ENCODE results near the gene LIN54.

Gene LIN54

GRCh38 chr4:82969414-82969813 is 41.2 kb downstream of the LIN54 start:
- no peak for TF ChIP-seq CTCF (IDR thresholded peaks at IDR 0.05; ENCODE audit: insufficient read depth, low read depth, low read length, missing control alignments)

GRCh38 chr4:82968972-82969371 is 41.7 kb downstream of the LIN54 start:
- peak; percentile 40 for DNase-seq (ENCODE audit: low read depth)
- no peak for TF ChIP-seq CTCF (IDR thresholded peaks at IDR 0.05; ENCODE audit: insufficient read depth, low read depth, low read length, missing control alignments)
- H3K4me3 ChIP-seq (ENCODE audit: low read depth, low read length): no peak overlapping the region; the same call in 1 of the 2 replicates

More at GRCh38 chr4:82969414-82969813, 41.2 kb downstream of the LIN54 start:
- no peak overlapping the region for H3K4me3 ChIP-seq (ENCODE audit: low read depth, low read length)
- DNase-seq (ENCODE audit: low read depth): no peak

GRCh38 chr4:82965763-82966162 is 44.9 kb downstream of the LIN54 start:
- TF ChIP-seq CTCF (IDR thresholded peaks at IDR 0.05; ENCODE audit: insufficient read depth, low read depth, low read length, missing control alignments): no peak
- no peak overlapping the region for H3K4me3 ChIP-seq (ENCODE audit: low read depth, low read length)
- no peak for DNase-seq (ENCODE audit: low read depth)

GRCh38 chr4:82957045-82957444 is 53.6 kb downstream of the LIN54 start:
- DNase-seq (ENCODE audit: low read depth): peak; percentile 31
- TF ChIP-seq CTCF (IDR thresholded peaks at IDR 0.05; ENCODE audit: insufficient read depth, low read depth, low read length, missing control alignments): no peak
- no peak overlapping the region for H3K4me3 ChIP-seq (ENCODE audit: low read depth, low read length)

- H3K4me3 ChIP-seq (ENCODE audit: low read depth, low read length): no peak overlapping the region
- TF ChIP-seq CTCF (IDR thresholded peaks at IDR 0.05; ENCODE audit: insufficient read depth, low read depth, low read length, missing control alignments): no peak
- no peak for DNase-seq (ENCODE audit: low read depth)
These were observed 56.4 kb downstream of the LIN54 start for GRCh38 chr4:82954212-82954611.

GRCh38 chr4:82951196-82951595 is 59.4 kb downstream of the LIN54 start:
- H3K4me3 ChIP-seq (ENCODE audit: low read depth, low read length): no peak overlapping the region
- DNase-seq (ENCODE audit: low read depth): no peak
- TF ChIP-seq CTCF (IDR thresholded peaks at IDR 0.05; ENCODE audit: insufficient read depth, low read depth, low read length, missing control alignments): no peak

GRCh38 chr4:82948647-82949204 is 61.9 kb downstream of the LIN54 start:
- no peak for DNase-seq (ENCODE audit: low read depth)
- no peak overlapping the region for H3K4me3 ChIP-seq (ENCODE audit: low read depth, low read length)
- no peak for TF ChIP-seq CTCF (IDR thresholded peaks at IDR 0.05; ENCODE audit: insufficient read depth, low read depth, low read length, missing control alignments)
